Peyer's patch (tissue), 4 donors: Measurements from ENCODE around the gene VAPA.

Source experiments
- POLR2A ChIP-seq, 2 donors: fragments of 450-650 bp; IDR thresholded peaks; one replicate each; pipeline ENCODE4 v1.5.1; 2017; ENCODE audit warnings: antibody characterized with exemption in 2 of 2, mild to moderate bottlenecking in 2 of 2, moderate library complexity in 2 of 2
- TF ChIP-seq, protein P1 (sequence below), 6 experiments: fragments of 450-650 bp in 4 of 6; fragments of 200-600 bp in 2 of 6; sonication (generic) in 1 of 6; IDR thresholded peaks; one replicate each; pipeline ENCODE4 v1.5.1; 2017 to 2019; ENCODE audit warnings: antibody characterized with exemption in 6 of 6, mild to moderate bottlenecking in 3 of 6, moderate library complexity in 1 of 6

DNA sequence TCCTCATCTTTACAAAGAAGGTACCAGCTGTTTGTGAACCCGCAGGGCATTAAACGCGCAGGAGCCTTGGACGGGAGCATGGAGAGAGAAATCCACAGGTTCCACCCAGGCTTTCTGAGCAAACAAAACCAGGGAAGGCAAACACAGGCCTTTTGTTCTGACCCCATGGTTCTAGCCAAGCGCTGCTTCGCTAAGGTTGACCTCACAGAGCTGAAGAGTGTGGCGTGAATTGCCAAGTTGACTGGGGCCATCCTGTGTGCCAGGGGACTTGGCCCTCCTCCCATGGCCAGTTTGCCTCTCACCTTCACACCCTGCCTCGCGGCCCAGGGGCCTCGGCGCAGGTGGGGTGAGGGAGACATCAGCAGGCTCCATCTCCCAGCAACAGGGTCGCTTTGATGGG is 74.1 kb downstream of the VAPA start:
- TF ChIP-seq, protein P1, sequence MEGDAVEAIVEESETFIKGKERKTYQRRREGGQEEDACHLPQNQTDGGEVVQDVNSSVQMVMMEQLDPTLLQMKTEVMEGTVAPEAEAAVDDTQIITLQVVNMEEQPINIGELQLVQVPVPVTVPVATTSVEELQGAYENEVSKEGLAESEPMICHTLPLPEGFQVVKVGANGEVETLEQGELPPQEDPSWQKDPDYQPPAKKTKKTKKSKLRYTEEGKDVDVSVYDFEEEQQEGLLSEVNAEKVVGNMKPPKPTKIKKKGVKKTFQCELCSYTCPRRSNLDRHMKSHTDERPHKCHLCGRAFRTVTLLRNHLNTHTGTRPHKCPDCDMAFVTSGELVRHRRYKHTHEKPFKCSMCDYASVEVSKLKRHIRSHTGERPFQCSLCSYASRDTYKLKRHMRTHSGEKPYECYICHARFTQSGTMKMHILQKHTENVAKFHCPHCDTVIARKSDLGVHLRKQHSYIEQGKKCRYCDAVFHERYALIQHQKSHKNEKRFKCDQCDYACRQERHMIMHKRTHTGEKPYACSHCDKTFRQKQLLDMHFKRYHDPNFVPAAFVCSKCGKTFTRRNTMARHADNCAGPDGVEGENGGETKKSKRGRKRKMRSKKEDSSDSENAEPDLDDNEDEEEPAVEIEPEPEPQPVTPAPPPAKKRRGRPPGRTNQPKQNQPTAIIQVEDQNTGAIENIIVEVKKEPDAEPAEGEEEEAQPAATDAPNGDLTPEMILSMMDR (IDR thresholded peaks at IDR 0.05) = no peak
- no peak for TF ChIP-seq POLR2A (IDR thresholded peaks at IDR 0.05)
